ENCODE results near the gene BCL7A. TPM values are rescaled to one million over a fixed set of nuclear protein-coding genes. Genes with fewer than 3 reads are reported as not detected.
"Not testable (repeated sequence)": the region's sequence is repeated elsewhere in the genome, so short reads cannot be mapped to it uniquely, and the experiment has no call there.

BCL7A gene
- total RNA-seq, 2 experiments from 2014 or later: 6.1 to 6.2 TPM

DNA sequence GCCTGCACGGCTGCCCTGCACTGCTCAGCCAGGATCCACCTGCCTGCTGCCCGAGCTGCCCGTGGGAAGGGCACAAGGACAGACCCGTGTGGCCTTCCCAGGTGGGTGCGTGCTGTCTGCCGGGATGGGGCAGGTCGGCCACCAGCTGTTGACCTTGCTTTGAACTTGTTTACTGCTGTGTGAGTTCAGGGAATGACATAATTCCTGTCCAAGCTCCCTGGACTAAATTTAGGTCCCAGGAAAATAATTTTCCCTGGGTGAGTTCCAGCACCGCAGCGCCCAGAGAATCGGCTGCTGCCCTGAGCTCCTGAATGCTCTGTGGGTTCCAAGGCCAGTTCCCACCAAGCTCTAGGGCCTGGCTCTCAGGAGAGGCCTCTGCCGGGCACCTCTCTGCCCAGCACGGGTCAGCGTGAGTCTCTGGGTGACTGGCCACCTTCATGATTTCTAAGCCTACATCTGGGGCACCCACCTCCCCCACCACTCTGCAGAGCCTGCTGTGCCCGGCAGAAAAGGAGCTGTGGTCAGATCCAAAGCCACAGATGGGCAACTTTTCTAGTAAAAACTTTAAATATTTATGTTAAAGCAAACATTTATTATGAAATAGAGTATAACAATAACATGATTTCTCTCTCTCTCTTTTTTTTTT is 29.7 kb downstream of the BCL7A start:
- H3K36me3 Mint-ChIP-seq (ENCODE audit: low read depth): peaks cover 1% of the 10 kb centered on the region
- H3K27me3 Mint-ChIP-seq (ENCODE audit: low read depth): no peaks in the 10 kb centered on the region
- CTCF ChIA-PET: interaction anchor here (4.5 kb wide), 1 partner anchor 72 kb away, joined by 27 read pairs; no protein-coding TSS in a partner anchor
- no peak overlapping the region for H3K27ac Mint-ChIP-seq
- H3K9me3 Mint-ChIP-seq: no peaks in the 10 kb centered on the region
- H3K4me3 Mint-ChIP-seq: no peak overlapping the region
- no peak for DNase-seq
- intact Hi-C loops (cut with micrococcal nuclease): loop anchor here (5.0 kb wide), 2 partner anchors 134 to 216 kb away; partner anchors contain the start of genes CFAP251 and VPS33A
- peaks cover 3% of the 10 kb centered on the region for H3K4me1 Mint-ChIP-seq (ENCODE audit: low read depth)

DNA sequence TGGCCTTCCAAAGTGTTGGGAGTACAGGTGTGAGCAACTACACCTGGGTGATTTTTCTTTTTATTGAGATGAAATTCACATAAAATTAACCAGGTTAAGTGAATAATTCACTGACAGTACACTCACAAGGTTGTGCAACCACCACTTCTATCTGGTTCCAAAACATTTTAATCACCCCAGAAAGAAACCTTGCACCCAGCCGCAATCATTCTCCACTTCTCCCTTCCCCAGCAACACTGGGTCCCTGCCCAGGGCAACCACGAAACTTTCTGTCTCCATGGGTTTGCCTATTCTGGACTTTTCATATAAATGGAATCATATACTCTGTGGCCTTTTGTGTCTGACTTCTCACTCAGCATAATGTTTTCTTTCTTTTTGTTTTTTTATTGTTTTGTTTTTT is 30.6 kb downstream of the BCL7A start:
- Mint-ChIP-seq H3K27ac (no peak overlapping the region), H3K36me3 (ENCODE audit: low read depth) (peaks cover 1% of the 10 kb centered on the region), H3K4me1 (ENCODE audit: low read depth) (peaks cover 3% of the 10 kb centered on the region), H3K27me3 (ENCODE audit: low read depth) (no peaks in the 10 kb centered on the region), H3K9me3 (no peaks in the 10 kb centered on the region), H3K4me3 (no peak overlapping the region)
- CTCF ChIA-PET: interaction anchor here (4.5 kb wide), 1 partner anchor 71 kb away, joined by 27 read pairs; no protein-coding TSS in a partner anchor
- intact Hi-C loops (cut with micrococcal nuclease): loop anchor here (5.0 kb wide), 2 partner anchors 135 to 215 kb away; partner anchors contain the start of genes CFAP251 and VPS33A
- DNase-seq: no peak

DNA sequence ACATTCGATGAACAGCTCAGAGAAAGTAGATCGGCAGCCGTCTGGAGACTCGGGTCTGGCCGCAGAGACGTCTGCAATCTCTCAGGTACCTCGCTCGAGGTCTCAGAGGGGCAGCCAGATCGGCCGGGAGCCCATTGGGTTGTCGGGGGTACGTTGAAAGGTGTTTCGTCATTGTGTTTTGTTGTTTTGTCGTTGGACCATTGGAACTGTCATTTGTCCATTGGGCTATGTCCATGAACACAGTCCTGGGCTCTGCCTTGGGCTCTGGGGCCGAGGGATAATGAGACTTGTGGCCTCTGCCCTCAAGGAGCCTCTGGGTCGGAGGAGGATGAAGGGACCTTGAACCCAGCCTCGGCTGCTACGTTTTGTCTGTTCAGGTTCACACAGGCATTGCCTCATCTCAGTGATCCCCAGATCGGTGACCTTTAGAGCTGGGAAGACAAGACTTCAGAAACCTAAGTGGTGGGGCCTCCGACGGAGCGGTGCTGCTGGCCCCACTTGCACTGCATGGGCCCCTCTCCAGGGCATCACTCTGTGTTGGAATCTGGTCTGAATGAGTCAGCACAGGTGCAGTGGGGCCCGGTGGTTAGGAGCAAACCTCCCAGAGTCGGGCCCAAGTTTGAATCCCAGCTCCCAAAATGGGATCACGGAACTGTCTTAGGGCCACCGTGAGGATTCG is 33.3 kb downstream of the BCL7A start:
- H3K9me3 Mint-ChIP-seq: no peaks in the 10 kb centered on the region
- intact Hi-C loops (cut with micrococcal nuclease): loop anchor here (1.0 to 5.0 kb wide), 5 partner anchors 24 to 212 kb away; partner anchors contain the start of genes CFAP251, MLXIP and VPS33A
- H3K4me1 Mint-ChIP-seq (ENCODE audit: low read depth): peaks cover 3% of the 10 kb centered on the region
- H3K27ac Mint-ChIP-seq: no peak overlapping the region
- peaks cover 1% of the 10 kb centered on the region for H3K36me3 Mint-ChIP-seq (ENCODE audit: low read depth)
- CTCF ChIA-PET: interaction anchor here (0.5 to 3.6 kb wide), 34 partner anchors 10 to 659 kb away, joined by 3 to 78 read pairs (median 4); no protein-coding TSS in a partner anchor
- no peak for DNase-seq
- H3K4me3 Mint-ChIP-seq: no peak overlapping the region
- no peaks in the 10 kb centered on the region for H3K27me3 Mint-ChIP-seq (ENCODE audit: low read depth)

DNA sequence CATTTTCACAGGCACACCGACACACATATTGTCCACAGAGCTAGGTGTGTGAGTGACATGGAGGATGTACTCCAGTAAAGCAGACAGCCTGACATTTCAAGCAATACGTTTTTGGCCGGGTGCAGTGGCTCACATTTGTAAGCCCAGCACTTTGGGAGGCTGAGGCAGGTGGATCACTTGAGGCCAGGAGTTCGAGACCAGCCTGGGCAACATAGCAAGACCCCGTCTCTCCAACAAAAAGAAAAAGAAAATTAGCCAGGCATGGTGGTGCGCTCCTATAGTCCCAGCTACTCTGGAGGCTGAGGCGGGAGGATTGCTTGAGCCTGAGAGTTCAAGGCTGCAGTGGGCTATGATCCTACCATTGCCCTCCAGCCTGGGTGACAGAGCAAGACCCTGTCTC is 34.7 kb downstream of the BCL7A start:
- H3K4me1 Mint-ChIP-seq (ENCODE audit: low read depth); H3K9me3 Mint-ChIP-seq: not testable (repeated sequence)

DNA sequence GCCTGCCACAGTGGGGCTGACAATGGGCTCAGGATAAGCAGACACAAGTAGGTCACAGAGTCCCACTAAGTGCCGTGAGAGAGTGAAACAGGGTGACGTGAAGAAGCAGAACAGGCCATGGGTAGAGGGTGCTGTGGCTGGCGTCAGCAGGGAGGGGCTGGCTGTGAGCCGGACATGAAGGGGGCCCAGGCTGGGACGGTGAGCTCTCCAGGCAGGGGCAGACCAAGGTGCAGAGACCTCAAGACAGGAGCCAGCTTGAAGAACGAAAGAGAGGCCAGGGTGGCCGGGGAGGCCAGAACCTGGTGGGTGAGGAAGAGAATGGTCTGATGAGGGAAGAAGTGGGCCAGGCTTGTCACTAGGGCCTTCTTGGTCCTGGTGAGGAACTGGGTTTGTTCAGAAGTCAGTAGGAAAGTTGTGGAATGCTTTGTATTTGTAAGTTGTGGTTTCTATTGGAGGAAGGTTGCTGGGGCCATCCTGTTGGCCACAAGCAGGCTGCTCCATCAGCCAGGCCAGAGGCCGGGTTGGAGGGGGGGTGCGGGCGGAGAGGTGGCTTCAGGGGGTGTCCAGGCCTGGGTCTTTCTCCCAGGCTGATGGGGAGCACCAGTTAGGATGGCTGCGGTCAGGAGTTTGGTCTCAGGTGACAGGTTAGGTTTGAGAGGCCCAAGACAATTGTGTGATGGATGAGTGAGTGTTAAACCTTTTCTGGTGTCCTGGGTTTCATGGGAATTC is 35.5 kb downstream of the BCL7A start:
- no peak for DNase-seq
- no peaks in the 10 kb centered on the region for H3K9me3 Mint-ChIP-seq
- CTCF ChIA-PET: interaction anchor here (0.5 to 3.6 kb wide), 2 partner anchors 67 to 165 kb away, joined by 4 to 78 read pairs; no protein-coding TSS in a partner anchor
- H3K36me3 Mint-ChIP-seq (ENCODE audit: low read depth): peaks cover 1% of the 10 kb centered on the region
- no peaks in the 10 kb centered on the region for H3K27me3 Mint-ChIP-seq (ENCODE audit: low read depth)
- no peak overlapping the region for H3K4me3 Mint-ChIP-seq
- peaks cover 3% of the 10 kb centered on the region for H3K4me1 Mint-ChIP-seq (ENCODE audit: low read depth)
- intact Hi-C loops (cut with micrococcal nuclease): no loop called here
- no peak overlapping the region for H3K27ac Mint-ChIP-seq

More for the DNA sequence above, 34.7 kb downstream of the BCL7A start:
- DNase-seq; H3K27ac Mint-ChIP-seq; H3K36me3 Mint-ChIP-seq (ENCODE audit: low read depth); H3K27me3 Mint-ChIP-seq (ENCODE audit: low read depth); H3K4me3 Mint-ChIP-seq; intact Hi-C loops (cut with micrococcal nuclease): not testable (repeated sequence)
- CTCF ChIA-PET: interaction anchor here (3.6 kb wide), 1 partner anchor 68 kb away, joined by 78 read pairs; no protein-coding TSS in a partner anchor

DNA sequence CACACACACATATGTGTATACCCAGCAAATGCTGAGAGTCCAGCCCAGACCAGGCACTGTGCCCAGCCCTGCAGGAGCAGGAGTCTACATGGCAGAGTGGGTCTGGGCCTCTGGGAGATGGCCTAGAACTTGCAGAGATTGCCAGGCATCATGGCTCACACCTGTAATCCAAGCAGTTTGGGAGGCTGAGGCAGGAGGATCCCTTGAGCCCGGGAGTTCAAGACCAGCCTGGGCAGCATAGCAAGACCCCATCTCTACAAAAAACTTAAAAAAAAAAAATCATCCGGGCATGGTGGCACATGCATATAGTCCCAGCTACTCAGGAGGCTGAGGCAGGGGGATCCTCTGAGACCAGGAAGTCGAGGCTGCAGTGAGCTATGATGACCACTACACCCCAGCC is 36.1 kb downstream of the BCL7A start:
- peaks cover 3% of the 10 kb centered on the region for H3K4me1 Mint-ChIP-seq (ENCODE audit: low read depth)
- no peak overlapping the region for H3K27ac Mint-ChIP-seq
- intact Hi-C loops (cut with micrococcal nuclease): no loop called here
- H3K36me3 Mint-ChIP-seq (ENCODE audit: low read depth): peaks cover 1% of the 10 kb centered on the region
- no peaks in the 10 kb centered on the region for H3K9me3 Mint-ChIP-seq
- no peaks in the 10 kb centered on the region for H3K27me3 Mint-ChIP-seq (ENCODE audit: low read depth)
- CTCF ChIA-PET: interaction anchor here (0.5 to 0.7 kb wide), 2 partner anchors 166 to 167 kb away, joined by 3 to 4 read pairs; no protein-coding TSS in a partner anchor
- H3K4me3 Mint-ChIP-seq: no peak overlapping the region
- DNase-seq: no peak

DNA sequence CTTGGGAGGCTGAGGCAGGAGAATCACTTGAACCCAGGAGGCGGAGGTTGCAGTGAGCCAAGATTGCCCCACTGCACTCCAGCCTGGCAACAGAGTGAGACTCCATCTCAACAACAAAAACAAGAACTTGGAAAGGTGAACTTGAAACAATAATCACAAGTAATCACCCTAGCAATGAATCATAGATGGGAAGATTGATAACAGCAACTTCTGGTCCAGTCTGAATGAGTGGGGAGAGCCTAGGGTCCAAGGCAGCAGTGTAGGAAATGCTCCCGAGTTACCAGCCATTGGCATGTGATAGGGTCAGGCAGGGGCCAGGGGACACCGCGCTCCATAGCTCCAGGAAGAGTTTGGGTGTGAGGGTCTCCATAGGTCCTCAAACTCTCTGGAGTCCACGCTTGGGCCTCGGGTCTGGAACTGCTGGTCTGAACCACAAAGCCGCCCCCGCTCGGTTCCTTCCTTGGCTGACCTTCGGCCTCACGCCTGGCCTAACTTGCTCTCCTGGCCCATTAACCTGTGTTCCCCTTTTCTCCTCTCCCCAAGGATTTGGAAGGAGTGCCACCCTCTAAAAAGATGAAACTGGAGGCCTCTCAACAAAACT is 37.0 kb downstream of the BCL7A start:
- Mint-ChIP-seq H3K36me3 (ENCODE audit: low read depth) (peaks cover 1% of the 10 kb centered on the region), H3K4me1 (ENCODE audit: low read depth) (peaks cover 11% of the 10 kb centered on the region), H3K27ac (no peak overlapping the region), H3K9me3 (no peaks in the 10 kb centered on the region), H3K27me3 (ENCODE audit: low read depth) (no peaks in the 10 kb centered on the region), H3K4me3 (no peak overlapping the region)
- DNase-seq: no peak
- CTCF ChIA-PET: no interaction called here
- intact Hi-C loops (cut with micrococcal nuclease): no loop called here

DNA sequence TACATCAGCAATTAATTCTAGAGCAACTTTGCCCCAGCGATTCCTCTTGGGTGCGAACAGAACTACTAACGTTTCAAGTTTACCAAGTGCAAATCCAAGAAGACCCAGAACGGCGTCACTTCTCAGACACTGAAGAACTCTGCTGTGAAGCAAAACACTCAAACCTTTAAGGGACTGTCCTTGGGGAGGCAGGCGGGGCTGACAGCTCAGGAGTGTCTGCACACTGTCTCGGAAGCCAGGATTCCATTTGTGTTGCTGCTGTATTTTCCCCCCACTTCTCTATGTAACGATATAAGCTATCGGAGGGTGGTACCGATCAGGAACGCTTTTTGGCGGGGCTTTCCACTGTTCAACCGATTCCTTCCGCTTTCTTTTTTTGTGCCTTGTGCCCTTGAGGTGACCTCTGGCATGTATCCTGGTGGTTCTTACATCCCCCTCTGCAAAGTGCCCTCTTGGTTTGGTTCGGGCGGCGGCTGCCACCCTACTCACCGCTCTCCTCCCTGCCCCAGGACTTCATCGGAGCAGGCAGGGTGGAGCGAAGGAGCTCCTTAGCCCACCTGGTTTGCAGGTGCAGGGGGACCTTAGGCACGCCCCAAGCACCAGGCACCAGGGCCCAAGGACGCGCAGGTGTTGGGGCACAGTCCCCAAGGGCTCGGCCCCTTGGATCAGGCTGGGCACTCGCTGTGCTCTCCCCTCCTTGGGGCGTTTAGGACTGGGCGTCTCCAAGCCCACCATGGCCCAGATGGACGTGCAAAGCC is 37.7 kb downstream of the BCL7A start:
- no peak overlapping the region for H3K4me3 Mint-ChIP-seq
- peaks cover 11% of the 10 kb centered on the region for H3K4me1 Mint-ChIP-seq (ENCODE audit: low read depth)
- CTCF ChIA-PET: interaction anchor here (0.7 to 1.6 kb wide), 2 partner anchors 45 to 64 kb away, joined by 3 to 5 read pairs; no protein-coding TSS in a partner anchor
- H3K9me3 Mint-ChIP-seq: no peaks in the 10 kb centered on the region
- peaks cover 1% of the 10 kb centered on the region for H3K36me3 Mint-ChIP-seq (ENCODE audit: low read depth)
- intact Hi-C loops (cut with micrococcal nuclease): no loop called here
- H3K27me3 Mint-ChIP-seq (ENCODE audit: low read depth): no peaks in the 10 kb centered on the region
- H3K27ac Mint-ChIP-seq: no peak overlapping the region
- DNase-seq: no peak

DNA sequence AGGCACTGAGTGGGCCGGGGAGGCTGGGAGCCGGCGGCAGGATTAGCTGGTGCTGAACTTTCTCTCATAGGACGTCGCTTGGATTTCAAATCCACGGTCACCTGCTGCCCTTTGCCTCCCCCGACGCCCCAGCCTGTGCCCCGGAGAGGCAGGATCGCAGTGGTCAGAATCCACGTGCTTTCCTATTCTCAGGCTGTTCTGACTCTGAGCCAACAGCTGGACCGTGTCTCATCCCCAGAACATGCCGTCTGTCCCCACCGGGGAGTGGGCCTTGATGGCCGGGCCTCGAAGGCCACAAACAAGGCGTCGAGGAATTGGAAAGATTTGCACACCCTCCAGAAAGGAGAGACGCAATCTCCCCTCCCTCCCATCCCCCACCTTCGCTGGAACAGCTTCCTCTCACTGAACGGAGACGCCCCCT is 38.4 kb downstream of the BCL7A start:
- Mint-ChIP-seq H3K4me3 (no peak overlapping the region), H3K4me1 (ENCODE audit: low read depth) (peaks cover 8% of the 10 kb centered on the region), H3K27ac (no peak overlapping the region), H3K9me3 (no peaks in the 10 kb centered on the region), H3K36me3 (ENCODE audit: low read depth) (no peaks in the 10 kb centered on the region), H3K27me3 (ENCODE audit: low read depth) (no peaks in the 10 kb centered on the region)
- intact Hi-C loops (cut with micrococcal nuclease): no loop called here
- DNase-seq: no peak
- CTCF ChIA-PET: interaction anchor here (1.6 kb wide), 1 partner anchor 63 kb away, joined by 5 read pairs; no protein-coding TSS in a partner anchor

DNA sequence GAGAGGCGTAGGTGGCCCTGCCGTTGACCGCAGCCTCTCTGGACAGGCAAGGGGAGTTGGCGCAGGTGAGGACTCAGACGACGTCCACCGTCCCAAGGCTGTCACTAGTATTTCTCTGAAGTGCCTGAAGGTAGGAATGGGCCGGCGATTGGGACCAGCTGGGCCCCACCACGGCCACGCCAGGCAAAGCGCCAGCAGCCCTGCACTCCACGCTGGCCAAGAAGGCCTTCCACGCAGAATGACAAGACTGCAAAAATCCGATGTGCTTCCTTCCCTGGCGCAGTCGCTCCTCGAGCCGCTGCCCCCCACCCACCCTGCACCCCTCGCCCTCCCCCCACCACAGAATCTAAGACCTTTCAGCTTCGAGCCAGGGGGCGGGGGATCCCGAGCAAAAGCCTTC is 39.6 kb downstream of the BCL7A start:
- no peaks in the 10 kb centered on the region for H3K36me3 Mint-ChIP-seq (ENCODE audit: low read depth)
- CTCF ChIA-PET: interaction anchor here (1.6 kb wide), 1 partner anchor 62 kb away, joined by 5 read pairs; no protein-coding TSS in a partner anchor

More for the DNA sequence above, 39.6 kb downstream of the BCL7A start:
- no peak for DNase-seq
- no peaks in the 10 kb centered on the region for H3K9me3 Mint-ChIP-seq
- no peak overlapping the region for H3K4me3 Mint-ChIP-seq
- intact Hi-C loops (cut with micrococcal nuclease): no loop called here
- no peaks in the 10 kb centered on the region for H3K27me3 Mint-ChIP-seq (ENCODE audit: low read depth)
- H3K4me1 Mint-ChIP-seq (ENCODE audit: low read depth): peaks cover 8% of the 10 kb centered on the region
- no peak overlapping the region for H3K27ac Mint-ChIP-seq

All from activated naive CD4-positive, alpha-beta T cell treated with anti-CD3 and anti-CD28 coated beads for 36 hours (primary cell).